CD14-positive monocyte (primary cell): Measurements from ENCODE around the gene OTULIN. TPM values are rescaled to one million over a fixed set of nuclear protein-coding genes. Genes with fewer than 3 reads are reported as not detected.

Experiments
- DNase-seq, 3 donors: peaks; one replicate each; pipeline ENCODE4 v3.0.0-alpha.2; 2011 to 2022
- H2AFZ ChIP-seq: 2 replicates; pipeline ENCODE4 v1.6.0; 2012; ENCODE audit warnings: mild to moderate bottlenecking, low read depth, low read length, inconsistent platforms; ENCODE audit not compliant: insufficient read depth, poor library complexity, severe bottlenecking
- H3K27ac ChIP-seq, 2 donors: 1 replicate in 1 of 2; 2 replicates in 1 of 2; pipeline ENCODE4 v1.5.1; 2012 to 2013; ENCODE audit warnings: low read length in 2 of 2, control low read depth in 1 of 2, inconsistent platforms in 1 of 2, low read depth in 1 of 2, mild to moderate bottlenecking in 1 of 2
- H3K27me3 ChIP-seq, 2 donors: one replicate each; pipeline versions ENCODE4 v1.6.0 to v1.6.1; 2011 to 2013; ENCODE audit warnings: low read length in 2 of 2; ENCODE audit not compliant: control insufficient read depth in 2 of 2, insufficient read depth in 2 of 2
- H3K36me3 ChIP-seq, 2 donors: replicated peaks in 1 of 2; 1 replicate in 1 of 2; 2 replicates in 1 of 2; pipeline versions ENCODE4 v1.5.1 to v1.6.1; 2012 to 2013; ENCODE audit warnings: low read length in 2 of 2, control low read depth in 1 of 2, inconsistent platforms in 1 of 2, mild to moderate bottlenecking in 1 of 2; ENCODE audit not compliant: insufficient read depth in 2 of 2, control insufficient read depth in 1 of 2
- H3K4me1 ChIP-seq, 2 donors: 1 replicate in 1 of 2; 2 replicates in 1 of 2; pipeline versions ENCODE4 v1.5.1 to v1.6.1; 2012 to 2013; ENCODE audit warnings: low read length in 2 of 2, control low read depth in 1 of 2, inconsistent platforms in 1 of 2, mild to moderate bottlenecking in 1 of 2, moderate library complexity in 1 of 2; ENCODE audit not compliant: insufficient read depth in 2 of 2, control insufficient read depth in 1 of 2
- H3K4me2 ChIP-seq: replicated peaks from 2 replicates; pipeline ENCODE3; 2012; ENCODE audit warnings: low read length, moderate library complexity, mild to moderate bottlenecking; ENCODE audit not compliant: poor library complexity, severe bottlenecking; ENCODE audit errors: extremely low read depth
- H3K4me3 ChIP-seq, 3 experiments: fragments of 200-600 bp in 1 of 3; sonication (generic) in 1 of 3; replicated peaks in 1 of 3; 1 replicate in 2 of 3; 2 replicates in 1 of 3; pipeline ENCODE4 v1.5.1; 2011 to 2013; ENCODE audit warnings: low read length in 3 of 3, mild to moderate bottlenecking in 3 of 3, control low read depth in 2 of 3, low read depth in 2 of 3, inconsistent platforms in 1 of 3, moderate library complexity in 1 of 3
- H3K79me2 ChIP-seq: 2 replicates; pipeline ENCODE4 v1.6.0; 2012; ENCODE audit warnings: mild to moderate bottlenecking, control low read depth, inconsistent platforms, low read length, moderate library complexity; ENCODE audit not compliant: insufficient read depth
- H3K9ac ChIP-seq: 2 replicates; pipeline ENCODE4 v1.6.0; 2017; ENCODE audit warnings: low read length, mild to moderate bottlenecking; ENCODE audit not compliant: insufficient read depth, poor library complexity, severe bottlenecking
- H3K9me3 ChIP-seq, 2 donors: replicated peaks in 1 of 2; 1 replicate in 1 of 2; 2 replicates in 1 of 2; pipeline versions ENCODE4 v1.5.1 to v1.6.1; 2012 to 2013; ENCODE audit warnings: low read length in 2 of 2, control low read depth in 1 of 2; ENCODE audit not compliant: control insufficient read depth in 1 of 2, insufficient read depth in 1 of 2
- H4K20me1 ChIP-seq: 2 replicates; pipeline ENCODE4 v1.6.0; 2012; ENCODE audit warnings: mild to moderate bottlenecking, low read length, control low read depth, moderate library complexity; ENCODE audit not compliant: insufficient read depth
- H3K27ac Mint-ChIP-seq, 7 donors: one replicate each; pipeline ENCODE4 v1.8.0; 2020; ENCODE audit warnings: mild to moderate bottlenecking in 7 of 7, mixed read lengths in 7 of 7, moderate library complexity in 6 of 7, inconsistent platforms in 2 of 7
- H3K27me3 Mint-ChIP-seq, 3 donors: one replicate each; pipeline ENCODE4 v1.8.0; 2021 to 2022; ENCODE audit warnings: low read depth in 3 of 3, mild to moderate bottlenecking in 3 of 3, mixed read lengths in 3 of 3, moderate library complexity in 3 of 3, inconsistent platforms in 1 of 3
- H3K36me3 Mint-ChIP-seq, 2 donors: one replicate each; pipeline ENCODE4 v1.8.0; 2020; ENCODE audit warnings: mixed read lengths in 2 of 2, inconsistent platforms in 1 of 2, mild to moderate bottlenecking in 1 of 2
- H3K4me1 Mint-ChIP-seq: one replicate; pipeline ENCODE4 v1.8.0; 2020; ENCODE audit warnings: mild to moderate bottlenecking, mixed read lengths
- H3K4me3 Mint-ChIP-seq, 2 donors: one replicate each; pipeline ENCODE4 v1.8.0; 2020; ENCODE audit warnings: mild to moderate bottlenecking in 2 of 2, mixed read lengths in 2 of 2, moderate library complexity in 1 of 2
- H3K9me3 Mint-ChIP-seq, 7 donors: one replicate each; pipeline ENCODE4 v1.8.0; 2020 to 2022; ENCODE audit warnings: mixed read lengths in 7 of 7, mild to moderate bottlenecking in 6 of 7, moderate library complexity in 6 of 7, inconsistent platforms in 2 of 7
- WGBS: methylation state at CpG from one replicate; pipeline ENCODE4 v1.1.5; 2013; ENCODE audit warnings: missing lambda C conversion rate; ENCODE audit not compliant: insufficient coverage; 5-methylcytosine and 5-hydroxymethylcytosine counted together
- intact Hi-C, 2 donors: fragments of 100-400 bp; cut with micrococcal nuclease; formaldehyde crosslinking; loops; one replicate each; pipeline versions ENCODE4 v1.15.0 to v1.15.1; 2023
- polyA plus RNA-seq, 3 donors: library from polyadenylated mRNA; depleted of rRNA in 1 of 3; unstranded in 2 of 3; stranded (reverse) in 1 of 3; fragments of 300-500 nt in 2 of 3; fragments of >200 nt in 1 of 3; fragmentation: Illumina TruSeq in 2 of 3; gene quantifications; 1 replicate in 2 of 3; 2 replicates in 1 of 3; pipeline ENCODE4 v1.2.3, GENCODE V29; 2012 to 2021
- TF ChIP-seq, protein P1 (sequence below): fragments of 200-600 bp; IDR thresholded peaks from one replicate; pipeline ENCODE4 v1.8.0; 2022; ENCODE audit warnings: antibody characterized with exemption, mild to moderate bottlenecking

OTULIN gene
- polyA plus RNA-seq, 3 donors = 13.7 to 14.2 (median 14.0) TPM

DNA sequence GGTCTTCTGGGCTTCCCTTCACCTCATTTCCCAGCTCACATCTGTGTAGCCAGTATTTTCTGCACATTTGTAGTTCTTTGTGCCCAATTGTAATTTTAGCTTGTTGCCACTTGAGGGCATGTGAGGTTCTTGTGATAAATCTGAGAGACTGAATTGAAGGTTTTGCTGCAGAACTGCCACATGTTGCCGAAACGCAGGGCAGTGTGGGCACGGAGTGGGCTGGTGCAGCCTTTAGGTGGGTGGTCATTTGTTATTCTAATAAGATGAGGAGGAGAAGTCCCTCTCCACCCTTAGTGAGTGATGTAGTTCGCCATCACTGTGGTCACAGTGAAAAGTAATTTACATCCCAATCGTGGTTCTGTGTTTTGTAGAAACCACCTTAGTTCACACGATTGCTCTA is 21.2 kb downstream of the OTULIN start:
- Histone ChIP-seq H3K4me3 (no peak overlapping the region), H3K9me3 (peaks cover 6 to 12% of the 10 kb centered on the region in 2 donors), H3K27ac (no peak overlapping the region), H4K20me1 (peaks cover 61% of the 10 kb centered on the region), H3K4me1 (no peaks in the 10 kb centered on the region), H3K36me3 (peaks cover 91 to 98% of the 10 kb centered on the region in 2 donors), H3K9ac (no peak overlapping the region), H3K27me3 (no peaks in the 10 kb centered on the region), H2AFZ (no peak overlapping the region), H3K4me2 (no peak overlapping the region), H3K79me2 (peaks cover 12% of the 10 kb centered on the region)
- DNase-seq = no peak
- WGBS = 27% methylated on average over 3 of the region's 6 CpGs
- Mint-ChIP-seq H3K36me3 (peaks cover 90 to 94% of the 10 kb centered on the region in 2 donors), H3K4me3 (no peak overlapping the region), H3K27me3 (peaks cover 0 to 1% (median 1%) of the 10 kb centered on the region in 3 donors), H3K4me1 (no peaks in the 10 kb centered on the region), H3K9me3 (peaks cover 2 to 14% (median 10%) of the 10 kb centered on the region in 7 donors), H3K27ac (no peak overlapping the region)
- TF ChIP-seq, protein P1, sequence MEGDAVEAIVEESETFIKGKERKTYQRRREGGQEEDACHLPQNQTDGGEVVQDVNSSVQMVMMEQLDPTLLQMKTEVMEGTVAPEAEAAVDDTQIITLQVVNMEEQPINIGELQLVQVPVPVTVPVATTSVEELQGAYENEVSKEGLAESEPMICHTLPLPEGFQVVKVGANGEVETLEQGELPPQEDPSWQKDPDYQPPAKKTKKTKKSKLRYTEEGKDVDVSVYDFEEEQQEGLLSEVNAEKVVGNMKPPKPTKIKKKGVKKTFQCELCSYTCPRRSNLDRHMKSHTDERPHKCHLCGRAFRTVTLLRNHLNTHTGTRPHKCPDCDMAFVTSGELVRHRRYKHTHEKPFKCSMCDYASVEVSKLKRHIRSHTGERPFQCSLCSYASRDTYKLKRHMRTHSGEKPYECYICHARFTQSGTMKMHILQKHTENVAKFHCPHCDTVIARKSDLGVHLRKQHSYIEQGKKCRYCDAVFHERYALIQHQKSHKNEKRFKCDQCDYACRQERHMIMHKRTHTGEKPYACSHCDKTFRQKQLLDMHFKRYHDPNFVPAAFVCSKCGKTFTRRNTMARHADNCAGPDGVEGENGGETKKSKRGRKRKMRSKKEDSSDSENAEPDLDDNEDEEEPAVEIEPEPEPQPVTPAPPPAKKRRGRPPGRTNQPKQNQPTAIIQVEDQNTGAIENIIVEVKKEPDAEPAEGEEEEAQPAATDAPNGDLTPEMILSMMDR = peak; percentile 57
- intact Hi-C loops = loop anchor here in 1 of 2 donors (5.0 kb wide), 1 partner anchor 327 kb away; no protein-coding TSS in a partner anchor

DNA sequence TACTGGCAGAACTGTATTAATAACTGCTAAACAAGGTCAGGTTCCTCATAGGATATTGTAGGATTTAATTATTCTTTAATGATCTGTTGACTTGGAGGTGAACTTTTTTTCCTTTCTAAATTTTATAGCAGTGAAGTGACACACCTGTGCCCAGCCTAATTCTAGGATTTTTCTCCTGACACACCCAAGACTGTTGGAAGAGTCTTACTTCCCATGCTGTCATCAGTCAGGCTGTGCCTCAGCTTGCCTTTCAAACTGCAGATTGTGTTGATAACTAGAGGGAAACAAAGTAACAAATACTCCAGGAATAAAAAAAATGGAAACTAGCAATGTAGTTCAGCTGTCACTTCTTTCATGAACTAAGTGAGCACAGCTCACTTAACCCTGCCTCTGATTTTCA is 22.0 kb downstream of the OTULIN start:
- no peak overlapping the region for H2AFZ ChIP-seq
- H3K27me3 ChIP-seq = no peaks in the 10 kb centered on the region
- H3K9me3 ChIP-seq = peaks cover 6 to 12% of the 10 kb centered on the region in 2 donors
- Mint-ChIP-seq H3K4me1 (no peaks in the 10 kb centered on the region), H3K4me3 (no peak overlapping the region), H3K27me3 (peaks cover 0 to 1% (median 1%) of the 10 kb centered on the region in 3 donors), H3K9me3 (peaks cover 2 to 14% (median 10%) of the 10 kb centered on the region in 7 donors), H3K27ac (no peak overlapping the region), H3K36me3 (peaks cover 90 to 94% of the 10 kb centered on the region in 2 donors)
- H4K20me1 ChIP-seq = peaks cover 65% of the 10 kb centered on the region
- no peaks in the 10 kb centered on the region for H3K4me1 ChIP-seq
- TF ChIP-seq, protein P1 = no peak
- H3K4me2 ChIP-seq = no peak overlapping the region
- intact Hi-C loops = loop anchor here in 1 of 2 donors (5.0 kb wide), 1 partner anchor 326 kb away; no protein-coding TSS in a partner anchor
- no peak for DNase-seq
- H3K27ac ChIP-seq = no peak overlapping the region
- peaks cover 12% of the 10 kb centered on the region for H3K79me2 ChIP-seq
- no peak overlapping the region for H3K9ac ChIP-seq
- H3K36me3 ChIP-seq = peaks cover 91 to 98% of the 10 kb centered on the region in 2 donors
- no peak overlapping the region for H3K4me3 ChIP-seq
